ENCODE measurements around the gene TMEM150C.
"Not testable (repeated sequence)": the region's sequence is repeated elsewhere in the genome, so short reads cannot be mapped to it uniquely, and the experiment has no call there.

TMEM150C gene

DNA sequence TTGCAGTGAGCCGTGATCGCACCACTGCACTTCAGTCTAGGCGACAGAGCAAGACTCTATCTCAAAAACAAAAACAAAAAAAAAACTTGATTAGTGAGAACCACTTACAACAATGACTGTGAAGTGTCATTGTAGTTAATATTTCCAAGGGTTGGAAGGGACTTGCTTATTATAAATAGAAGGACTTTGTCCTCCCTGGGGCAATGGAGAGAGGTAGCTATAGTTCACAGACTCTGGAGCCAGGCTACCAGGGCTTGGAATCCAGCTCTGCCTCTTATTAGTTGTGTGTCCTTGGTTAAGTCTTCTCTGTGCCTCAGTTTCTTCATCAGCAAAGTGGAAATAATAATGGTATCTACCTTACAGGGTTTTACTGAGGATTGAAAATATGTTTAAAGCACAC lies 51.6 kb downstream of the TMEM150C start:
- DNase-seq: no peak

DNA sequence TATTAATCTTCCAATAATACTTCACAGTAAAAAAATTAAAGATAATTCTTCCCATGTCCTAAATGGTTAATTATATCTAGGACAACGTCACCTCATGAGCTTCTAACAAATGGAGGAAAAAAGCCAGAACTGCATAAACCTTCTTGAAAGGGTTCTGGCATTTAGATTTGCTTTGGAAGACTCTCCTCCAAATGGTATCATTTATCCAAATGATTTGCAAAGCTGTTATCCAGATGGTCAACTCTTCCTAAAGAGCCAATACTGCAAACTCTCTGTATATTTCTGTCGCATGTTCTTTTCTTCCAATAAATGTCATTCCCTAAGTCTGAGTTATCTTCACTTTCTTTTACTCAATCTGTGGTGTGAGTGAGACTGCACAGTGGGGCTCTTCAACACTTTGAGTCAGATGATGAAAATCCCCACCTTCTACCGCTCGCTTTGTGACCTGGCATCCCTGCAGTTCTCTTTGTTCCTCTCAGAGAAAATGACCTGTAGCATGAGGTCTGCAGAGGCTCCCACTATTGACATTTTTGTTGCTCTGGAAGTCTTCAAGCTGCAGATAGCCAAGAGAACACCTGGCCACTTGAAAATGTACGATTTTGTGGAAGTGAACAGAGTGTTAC lies 52.9 kb downstream of the TMEM150C start:
- DNase-seq: no peak

DNA sequence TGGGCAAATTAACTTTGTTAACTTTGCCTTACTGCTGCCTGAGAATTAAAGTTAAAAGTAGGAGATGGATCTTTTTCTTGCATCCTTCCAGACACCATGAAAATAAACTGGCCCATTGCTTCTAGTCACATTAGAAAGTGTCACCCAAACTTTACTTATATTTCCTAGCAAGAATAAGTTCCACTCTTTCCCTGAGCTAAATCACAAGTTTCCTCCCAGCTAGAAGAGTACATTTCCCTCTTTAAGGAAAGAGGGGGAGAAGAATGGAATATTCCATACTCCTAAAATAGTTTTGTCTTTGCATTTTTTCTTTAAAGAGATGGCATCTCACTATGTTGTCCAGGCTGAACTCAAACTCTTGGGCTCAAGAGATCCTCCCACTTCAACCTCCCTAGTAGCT lies 53.8 kb downstream of the TMEM150C start:
- DNase-seq: no peak

DNA sequence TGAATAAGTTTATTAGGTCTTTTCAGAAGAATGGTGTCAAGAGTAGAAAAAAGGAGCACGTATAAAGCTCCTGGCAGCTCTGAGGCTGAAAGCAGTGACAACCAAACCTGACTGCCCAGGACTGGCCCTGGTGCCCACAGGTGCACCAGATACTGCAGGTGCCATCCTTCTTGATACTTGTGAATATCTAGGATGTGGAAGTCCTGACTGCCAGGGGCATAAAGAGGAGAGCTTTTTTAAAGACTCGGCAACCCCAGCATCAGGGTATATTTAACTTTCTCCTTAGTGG lies 60.7 kb downstream of the TMEM150C start:
- DNase-seq: no peak

DNA sequence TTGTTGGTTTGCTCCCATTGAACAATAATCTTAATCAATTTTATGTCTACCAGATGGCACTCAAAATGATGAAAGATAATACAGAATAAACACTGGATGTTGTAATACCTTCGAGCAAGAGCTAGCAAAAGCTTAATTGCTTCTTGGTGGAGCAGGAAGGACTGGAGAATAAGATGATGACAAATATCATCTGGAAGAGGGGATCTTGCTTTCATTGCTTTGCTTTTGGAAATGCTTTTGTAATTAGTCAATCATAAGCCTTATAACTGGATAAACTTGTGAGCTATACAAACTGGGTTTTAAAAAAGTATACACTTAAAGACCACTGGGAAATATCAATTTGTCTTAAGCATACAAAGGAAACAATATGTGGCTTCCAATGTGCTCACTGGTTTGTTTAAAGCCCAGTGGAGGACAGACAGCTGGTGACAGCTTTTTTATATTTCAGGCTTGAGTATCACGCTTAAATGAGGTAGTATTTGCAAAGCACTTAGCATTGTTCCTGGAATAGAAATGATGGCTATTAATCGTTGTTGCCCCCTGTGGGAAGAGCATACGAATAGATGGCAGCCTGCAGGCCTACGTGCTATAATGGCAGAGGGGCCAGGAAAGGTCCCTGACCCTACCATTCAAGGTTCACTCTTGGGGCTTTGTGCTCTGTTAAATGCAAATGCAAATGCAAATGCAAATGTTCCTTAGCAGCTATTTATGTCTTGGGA lies 61.2 kb downstream of the TMEM150C start:
- DNase-seq: no peak

DNA sequence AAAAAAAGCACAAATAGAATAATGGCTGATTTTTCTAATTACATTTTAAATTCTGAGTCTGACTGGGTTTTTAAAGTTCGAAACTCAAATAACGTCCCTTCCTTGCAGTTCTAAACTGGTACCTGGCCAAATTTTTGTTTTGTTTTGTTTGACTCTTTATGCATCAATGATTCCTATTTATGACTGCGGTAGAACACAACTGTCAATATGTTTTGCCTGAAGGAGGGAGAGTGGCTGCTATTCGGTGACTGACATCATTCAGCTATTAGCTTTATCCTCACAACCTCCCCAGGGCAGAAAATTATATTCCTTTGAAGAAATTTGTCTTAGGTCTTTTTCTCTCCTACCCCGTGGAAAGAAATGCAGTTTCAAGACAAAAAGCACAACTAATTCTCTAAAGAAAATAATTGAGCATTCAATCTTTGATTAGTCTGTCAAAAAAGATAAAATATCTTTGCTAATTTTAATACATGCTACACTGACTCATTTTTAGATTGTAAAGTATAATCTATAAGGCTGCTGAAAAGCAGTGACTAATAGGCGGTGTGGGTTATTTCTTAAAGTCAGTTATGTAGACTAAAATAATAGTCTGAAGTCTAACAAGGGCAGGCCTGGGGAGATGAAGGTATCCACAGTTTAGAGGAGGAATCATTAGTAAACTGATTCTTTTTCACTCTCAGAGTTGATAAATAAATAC lies 61.9 kb downstream of the TMEM150C start:
- no peak for DNase-seq

DNA sequence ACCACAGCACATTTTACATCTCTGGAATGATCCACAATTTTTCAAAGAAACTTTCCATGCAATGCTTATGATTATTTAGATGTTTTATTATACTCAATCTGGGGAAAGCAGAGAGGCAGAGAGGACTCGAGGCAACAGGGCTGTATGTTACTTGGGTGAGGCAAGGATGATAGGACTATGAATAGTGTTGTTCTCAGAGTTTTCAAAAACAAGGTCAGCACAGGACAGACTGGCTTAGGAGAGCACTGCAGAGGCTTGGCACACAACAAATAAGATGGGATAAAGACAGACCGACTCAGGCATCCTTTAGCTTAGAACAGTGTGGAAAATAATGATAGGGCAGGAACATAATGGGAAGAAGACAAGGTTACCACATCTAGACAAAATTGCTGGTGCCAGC lies 65.4 kb downstream of the TMEM150C start:
- DNase-seq: no peak

DNA sequence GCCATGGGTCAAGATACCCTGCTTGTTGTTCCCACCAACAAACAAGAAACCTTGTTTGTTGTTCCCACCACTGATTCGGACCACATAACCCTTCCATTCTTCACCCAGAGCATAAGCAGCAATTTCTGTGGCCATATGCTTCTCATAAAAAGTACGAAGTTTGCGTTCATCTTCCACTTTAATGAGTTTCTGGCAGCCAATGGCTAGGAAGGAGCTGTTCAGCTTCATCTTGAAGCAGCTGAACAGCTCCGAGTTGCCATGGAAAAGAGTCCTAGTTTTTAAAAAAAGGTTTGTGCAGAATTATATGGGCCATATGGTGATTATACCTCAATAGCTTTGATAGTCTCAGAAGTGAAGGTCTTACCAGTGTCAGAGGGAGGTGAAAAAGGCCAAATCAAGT lies 66.1 kb downstream of the TMEM150C start:
- no peak for DNase-seq

DNA sequence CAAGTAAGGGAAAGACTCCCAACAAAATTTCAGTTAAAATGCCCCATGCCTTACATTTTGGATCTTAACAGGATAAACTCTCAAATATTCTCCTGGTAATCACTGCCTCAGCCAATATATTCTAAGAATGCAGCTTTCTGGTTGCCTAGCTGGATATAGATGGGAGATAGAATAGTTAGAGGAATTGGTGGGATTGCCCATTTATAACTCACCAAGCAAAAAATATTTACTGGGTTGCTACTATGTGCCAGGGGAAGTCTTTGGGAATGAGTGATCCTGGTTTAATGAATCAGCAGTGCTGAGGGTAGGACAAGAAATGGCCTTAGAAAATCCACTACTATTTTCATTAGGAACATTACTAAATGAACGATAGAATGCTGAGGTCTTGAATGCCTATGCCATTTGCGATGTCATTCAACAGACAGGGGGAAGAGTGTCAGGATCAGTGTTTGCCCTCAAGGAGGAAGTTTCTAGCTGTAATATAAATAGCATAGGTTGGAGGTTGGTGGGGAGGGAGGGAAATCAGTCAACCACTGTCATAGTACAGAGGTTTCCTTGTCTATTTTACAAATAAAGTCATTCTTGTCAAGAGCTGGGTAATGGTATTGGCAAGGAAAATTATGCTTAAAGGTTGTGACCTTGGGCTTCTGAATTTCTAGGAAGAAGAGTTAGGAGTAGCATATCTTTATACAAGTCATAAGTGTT lies 67.9 kb downstream of the TMEM150C start:
- no peak for DNase-seq

DNA sequence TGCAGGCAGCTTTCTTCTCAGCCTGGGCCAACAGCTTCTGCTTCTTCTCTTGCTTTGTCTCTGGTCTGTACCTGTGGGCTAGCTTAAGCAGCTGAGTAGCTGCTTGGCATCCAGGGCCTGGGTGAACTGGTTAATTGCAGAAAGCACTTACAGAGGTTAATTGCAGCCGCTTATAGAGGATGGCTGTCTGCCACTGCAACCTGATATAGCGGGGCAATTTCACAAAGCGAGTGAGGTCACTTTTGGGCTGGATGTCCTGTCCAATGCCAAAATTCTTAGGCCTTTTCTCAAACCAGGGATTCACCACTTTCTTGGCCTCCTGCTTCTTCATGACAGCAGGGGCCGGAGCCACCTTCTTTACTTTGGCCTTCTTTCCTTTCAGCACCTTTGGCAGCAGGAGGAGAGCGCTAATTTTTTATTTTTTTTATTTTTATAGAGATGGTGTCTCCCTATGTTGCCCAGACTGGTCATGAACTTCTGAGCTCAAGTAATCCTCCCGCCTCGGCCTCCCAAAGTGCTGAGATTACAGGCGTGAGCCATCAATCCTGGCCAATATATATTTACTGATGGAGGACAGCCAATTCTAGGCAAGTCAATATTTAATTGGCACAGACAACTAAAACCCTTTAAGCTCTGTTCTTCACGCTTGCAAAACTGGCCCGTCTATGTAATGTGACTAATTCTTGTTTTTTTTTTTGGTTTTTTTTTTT lies 70.4 kb downstream of the TMEM150C start:
- DNase-seq: no peak

DNA sequence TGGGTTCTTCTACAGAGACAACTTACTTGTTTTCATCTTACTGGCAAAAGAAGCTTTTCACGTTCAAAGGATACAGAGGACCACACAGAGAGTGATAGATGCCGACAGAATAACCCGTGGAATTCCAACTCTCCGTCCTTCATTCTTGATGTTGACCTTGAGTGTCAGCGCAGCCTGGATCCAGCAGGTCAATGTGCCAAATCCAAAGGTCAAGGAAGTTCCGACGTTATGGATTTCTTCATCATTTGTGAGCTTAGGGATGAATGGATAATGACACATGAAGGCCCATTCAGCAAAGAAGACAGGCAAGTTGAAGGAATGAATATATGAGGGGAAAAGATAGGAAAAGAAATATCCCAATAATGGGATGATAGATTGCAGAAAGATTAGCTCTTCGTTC lies 71.8 kb downstream of the TMEM150C start:
- DNase-seq: no peak

DNA sequence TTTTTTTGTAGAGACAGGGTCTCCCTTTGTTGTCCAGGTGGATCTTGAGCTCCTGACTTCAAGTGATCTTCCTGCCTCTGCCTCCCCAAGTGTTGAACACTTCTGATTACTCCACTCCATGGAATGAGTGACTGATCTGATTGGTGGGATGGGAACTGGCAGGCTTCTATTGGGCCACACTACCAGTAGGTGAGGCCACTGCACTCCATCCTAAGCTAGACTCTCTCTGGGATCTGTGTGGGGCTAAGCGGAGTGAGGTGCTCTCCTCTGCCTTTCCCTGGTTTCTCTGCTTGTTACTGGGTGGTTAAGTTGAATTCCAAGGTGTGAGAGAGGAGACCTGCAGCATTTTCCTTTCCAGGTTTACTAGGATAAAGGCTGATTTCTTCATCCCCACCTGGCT lies 72.7 kb downstream of the TMEM150C start:
- DNase-seq: no peak

DNA sequence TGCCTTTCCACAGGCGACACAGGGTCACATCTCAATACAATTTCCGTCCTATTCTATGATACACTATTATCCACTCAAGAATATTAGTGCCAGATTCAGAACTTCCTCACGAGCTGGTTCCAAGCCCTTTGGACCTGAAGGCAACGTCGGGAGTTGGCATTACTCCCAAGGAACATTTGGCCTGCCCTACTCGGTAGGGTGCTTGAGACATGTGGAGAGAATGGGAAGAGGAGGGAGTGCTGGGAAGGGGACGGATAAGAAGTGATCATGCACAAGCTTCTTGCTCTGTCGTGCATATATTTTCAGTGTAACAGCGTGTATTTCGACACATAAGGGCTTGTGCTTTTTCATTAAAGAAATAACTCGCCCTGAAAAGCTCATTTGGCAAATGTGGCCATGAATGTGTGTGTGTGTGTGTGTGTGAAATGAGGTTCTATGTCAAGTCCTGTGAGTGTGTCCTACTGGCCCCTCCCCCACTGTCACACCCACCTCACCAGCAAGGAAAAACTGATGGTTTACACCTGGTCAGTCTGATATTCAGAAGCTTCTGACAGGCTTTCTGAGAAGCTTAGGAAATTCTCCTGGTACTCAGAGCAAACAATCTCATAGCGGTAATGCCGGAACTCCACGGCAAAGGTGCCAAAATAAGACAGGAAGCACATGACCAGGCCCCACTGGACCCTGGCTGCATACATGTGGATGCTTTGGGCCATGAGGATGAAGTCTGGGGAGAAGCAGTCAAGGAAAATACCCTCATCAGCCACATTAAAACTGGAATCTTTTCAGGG lies 76.6 kb downstream of the TMEM150C start:
- no peak for DNase-seq

DNA sequence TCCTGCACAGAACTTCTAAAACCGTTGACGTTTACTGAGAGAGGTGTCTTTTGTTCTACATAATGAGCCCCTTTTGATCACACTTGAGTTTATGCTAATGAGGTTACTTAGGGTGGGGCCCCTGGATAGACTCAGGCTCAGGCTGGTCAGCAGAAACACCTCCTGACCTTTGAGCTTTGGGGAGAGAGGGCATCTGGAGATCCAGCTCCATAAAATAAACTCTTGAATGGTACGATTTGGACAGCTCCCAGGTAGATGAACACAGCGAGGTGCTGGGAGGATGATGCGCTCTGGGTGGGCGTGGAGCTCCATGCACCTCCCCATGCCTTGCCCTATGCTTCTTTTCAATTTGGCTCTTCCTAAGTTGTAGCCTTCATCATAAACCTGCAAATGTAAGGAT lies 79.4 kb downstream of the TMEM150C start:
- no peak for DNase-seq

DNA sequence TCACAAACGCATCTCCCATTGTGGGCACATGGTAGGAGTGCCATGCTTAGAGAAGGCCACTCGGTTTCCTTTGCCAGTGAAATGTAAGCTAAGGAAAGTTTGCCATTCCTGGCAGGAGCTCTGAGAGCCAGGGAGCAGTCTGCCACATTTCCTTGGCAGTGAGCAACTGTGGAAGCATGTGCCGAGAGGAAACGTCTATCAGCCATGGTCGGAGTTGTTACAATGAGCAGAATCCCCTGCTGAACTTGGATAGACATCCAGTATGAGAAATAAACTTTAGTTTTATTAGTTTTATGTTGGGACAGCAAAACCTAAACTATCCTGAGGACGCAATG lies 80.3 kb downstream of the TMEM150C start:
- DNase-seq: no peak

DNA sequence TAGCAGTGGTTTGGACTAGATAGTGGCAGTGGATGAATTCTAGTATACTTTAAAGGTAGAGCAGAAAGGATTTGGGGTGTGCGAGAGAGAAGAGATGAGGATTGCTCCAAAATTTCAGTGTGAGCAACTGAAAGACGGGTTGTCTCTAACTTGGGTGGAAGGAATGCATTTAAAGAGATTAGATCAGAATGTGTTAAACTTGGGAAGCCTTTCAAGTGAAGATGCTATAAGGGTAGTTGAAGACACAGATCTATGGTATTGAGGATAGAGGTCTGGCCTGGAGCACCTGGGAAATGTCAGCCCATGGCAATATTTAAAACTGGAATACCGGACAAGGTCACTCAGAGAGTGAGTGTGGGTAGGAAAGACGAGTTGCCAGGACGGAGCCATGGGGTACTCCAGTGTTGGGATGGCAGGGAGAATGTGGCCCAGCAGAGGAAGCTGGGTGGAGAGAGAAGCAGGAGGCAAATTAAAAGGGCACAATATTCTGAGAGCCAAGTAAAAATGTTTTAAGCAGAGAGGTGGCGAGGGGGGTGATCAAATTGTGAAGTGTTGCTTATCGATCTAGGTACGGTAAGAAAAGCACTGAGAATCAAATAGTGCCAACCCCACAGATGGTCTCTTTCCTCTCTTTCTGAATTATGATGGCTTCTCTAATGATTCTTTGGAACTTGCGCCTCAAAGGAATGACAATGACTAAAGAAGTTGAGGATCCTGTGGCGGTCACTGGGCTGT lies 80.8 kb downstream of the TMEM150C start:
- DNase-seq: no peak

DNA sequence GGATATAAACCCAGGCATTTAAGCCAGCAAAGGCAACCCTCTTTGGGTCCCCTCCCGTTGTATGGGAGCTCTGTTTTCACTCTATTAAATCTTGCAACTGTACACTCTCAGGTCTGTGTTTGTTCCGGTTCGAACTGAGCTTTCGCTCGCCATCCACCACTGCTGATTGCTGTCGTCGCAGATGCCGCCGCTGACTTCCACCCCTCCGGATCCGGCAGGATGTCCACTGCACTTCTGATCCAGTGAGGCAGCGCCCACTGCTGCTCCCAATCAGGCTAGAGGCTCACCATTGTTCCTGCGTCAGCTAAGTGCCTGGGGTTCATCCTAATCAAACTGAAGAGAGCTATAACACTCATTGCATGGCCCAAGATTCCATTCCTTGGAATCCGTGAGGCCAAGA lies 82.2 kb downstream of the TMEM150C start:
- no peak for DNase-seq

DNA sequence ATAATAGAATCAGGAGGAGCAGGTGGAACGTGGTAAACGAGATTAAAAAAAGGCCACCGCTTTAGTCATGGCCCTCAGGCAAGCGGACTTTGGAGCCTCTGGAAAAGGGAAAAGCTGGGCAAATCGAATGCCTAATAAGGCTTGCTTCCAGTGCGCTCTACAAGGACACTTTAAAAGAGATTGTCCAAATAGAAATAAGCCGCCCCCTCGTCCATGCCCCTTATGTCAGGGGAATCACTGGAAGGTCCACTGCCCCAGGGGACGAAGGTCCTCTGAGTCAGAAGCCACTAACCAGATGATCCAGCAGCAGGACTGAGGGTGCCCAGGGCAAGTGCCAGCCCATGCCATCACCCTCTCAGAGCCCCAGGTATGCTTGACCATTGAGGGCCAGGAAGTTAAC lies 84.3 kb downstream of the TMEM150C start:
- not testable (repeated sequence) for DNase-seq

DNA sequence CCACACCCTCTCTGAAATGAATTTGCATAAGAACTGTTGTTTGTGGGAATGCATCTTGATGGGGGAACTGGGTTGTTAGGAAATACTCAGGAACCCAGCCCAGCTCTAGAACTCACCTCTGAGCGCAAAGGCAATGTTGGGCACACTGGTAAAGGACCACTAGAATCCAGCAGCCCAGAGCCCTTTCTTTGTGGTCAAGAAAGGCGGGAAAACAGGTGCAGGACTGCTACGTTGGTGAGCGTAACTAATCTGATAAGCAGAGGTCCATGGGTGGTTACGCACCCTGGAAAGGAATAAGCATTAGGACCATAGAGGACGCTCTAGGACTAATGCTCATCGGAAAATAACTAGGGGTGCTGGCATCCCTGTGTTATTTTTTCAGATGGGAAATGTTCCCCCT lies 85.9 kb downstream of the TMEM150C start:
- DNase-seq: not testable (repeated sequence)

DNA sequence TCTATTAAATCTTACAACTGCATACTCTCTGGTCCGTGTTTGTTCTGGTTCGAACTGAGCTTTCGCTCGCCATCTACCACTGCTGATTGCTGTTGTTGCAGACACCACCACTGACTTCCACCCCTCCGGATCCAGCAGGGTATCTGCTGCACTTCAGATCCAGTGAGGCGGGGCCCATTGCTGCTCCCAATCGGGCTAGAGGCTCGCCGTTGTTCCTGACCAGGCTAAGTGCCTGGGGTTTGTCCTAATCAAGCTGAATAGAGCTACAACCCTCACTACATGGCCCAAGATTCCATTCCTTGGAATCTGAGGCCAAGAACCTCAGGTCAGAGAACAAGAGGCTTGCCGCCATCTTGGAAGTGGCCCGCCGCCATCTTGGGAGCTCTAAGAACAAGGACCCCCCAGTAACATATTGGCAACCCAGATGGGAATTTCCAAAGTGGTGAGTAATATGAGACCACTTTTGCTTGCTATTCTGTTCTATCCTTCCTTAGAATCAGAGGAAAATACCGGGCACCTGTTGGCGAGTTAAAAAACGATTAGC lies 88.1 kb downstream of the TMEM150C start:
- no peak for DNase-seq

DNA sequence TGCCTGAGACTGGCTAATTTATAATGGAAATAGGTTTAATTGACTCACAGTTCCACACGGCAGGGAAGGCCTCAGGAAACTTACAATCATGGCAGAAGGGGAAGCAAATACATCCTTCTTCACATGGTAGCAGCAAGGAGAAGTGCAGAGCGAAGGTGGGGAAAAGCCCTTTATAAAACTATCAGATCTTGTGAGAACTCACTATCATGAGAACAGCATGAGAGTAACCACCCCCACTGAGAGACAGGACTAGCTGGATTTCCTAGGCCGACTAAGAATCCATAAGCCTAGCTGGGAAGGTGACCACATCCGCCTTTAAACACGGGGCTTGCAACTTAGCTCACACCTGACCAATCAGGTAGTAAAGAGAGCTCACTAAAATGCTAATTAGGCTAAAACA lies 88.7 kb downstream of the TMEM150C start:
- DNase-seq: peak in 1 of 2 donors; percentile 60
